GM18511 (cell line): ENCODE data around the gene RNF152.
"Not testable (repeated sequence)": the region's sequence is repeated elsewhere in the genome, so short reads cannot be mapped to it uniquely, and the experiment has no call there.

ENCODE experiments used
- ATAC-seq: cut with Tn5 transposase; IDR thresholded peaks from one replicate; pipeline ENCODE4 v1.9.1; 2021; ENCODE audit warnings: mild to moderate bottlenecking, moderate library complexity; ENCODE audit not compliant: unreplicated experiment

The RNF152 gene

DNA sequence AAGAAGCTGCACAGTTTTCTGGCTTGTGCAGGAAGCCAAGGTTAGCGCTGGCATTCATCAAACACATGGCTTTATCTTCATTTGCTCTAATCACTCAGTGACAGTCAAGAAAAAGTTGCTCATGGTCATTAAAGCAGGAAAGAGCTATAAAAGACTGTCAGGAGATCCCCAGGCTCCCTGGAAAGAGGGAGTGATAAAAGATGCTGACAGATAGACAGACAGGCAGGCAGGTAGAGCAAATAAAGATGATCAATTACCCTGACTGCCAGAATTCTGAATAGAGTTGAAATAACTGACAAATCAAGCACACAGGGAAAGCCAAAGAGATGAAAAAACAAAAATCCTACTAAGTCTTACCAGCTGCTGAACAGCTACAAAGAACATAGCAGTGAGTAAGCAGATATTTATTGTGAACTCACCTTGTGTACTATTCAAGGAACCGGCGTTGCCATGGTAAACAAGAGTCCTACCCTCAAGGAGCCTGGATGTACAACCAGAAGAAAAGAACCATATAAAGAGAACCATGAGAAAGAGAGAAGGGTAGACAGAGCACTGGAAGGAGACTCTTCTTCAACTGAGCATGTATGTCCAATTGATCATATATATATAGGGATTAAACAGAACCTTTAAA is 68.0 kb downstream of the RNF152 start:
- no peak for ATAC-seq

DNA sequence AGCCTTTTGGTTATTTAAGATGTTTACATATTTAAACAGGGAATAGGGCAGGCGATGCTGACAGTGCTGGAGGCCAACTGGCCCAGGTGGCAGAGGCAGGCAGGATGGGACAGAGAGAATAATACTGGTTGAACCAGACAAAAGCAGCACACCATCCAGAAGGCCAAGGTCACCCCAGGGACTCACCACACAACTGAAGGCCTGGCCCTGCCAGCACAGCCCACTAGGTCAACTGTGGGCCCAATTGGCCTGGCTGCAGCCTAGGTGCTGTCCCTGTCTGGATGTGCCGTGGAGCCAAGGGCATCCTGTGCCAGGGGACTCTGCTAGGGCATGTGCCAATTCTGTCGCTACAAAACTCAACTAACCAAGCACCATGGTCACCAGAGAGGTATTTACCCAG is 69.2 kb downstream of the RNF152 start:
- ATAC-seq = no peak

DNA sequence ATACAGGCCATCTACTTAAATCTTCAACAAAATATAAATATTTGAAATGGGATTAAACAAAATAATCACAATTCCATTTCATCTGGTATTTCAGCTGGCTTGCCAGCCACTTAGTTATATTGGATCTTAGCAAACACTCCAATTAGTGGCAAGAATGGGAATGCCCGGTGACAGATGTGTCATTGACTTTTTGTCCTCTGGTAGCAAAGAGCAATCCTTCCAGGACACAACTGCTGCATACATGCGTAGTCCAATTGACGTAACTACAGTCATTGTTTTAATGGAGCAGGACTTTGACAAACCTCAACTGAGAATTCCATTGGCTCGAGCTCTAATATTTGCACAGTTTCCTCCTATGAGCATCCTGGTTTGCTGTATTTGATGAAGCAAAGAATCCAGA is 69.9 kb downstream of the RNF152 start:
- no peak for ATAC-seq

DNA sequence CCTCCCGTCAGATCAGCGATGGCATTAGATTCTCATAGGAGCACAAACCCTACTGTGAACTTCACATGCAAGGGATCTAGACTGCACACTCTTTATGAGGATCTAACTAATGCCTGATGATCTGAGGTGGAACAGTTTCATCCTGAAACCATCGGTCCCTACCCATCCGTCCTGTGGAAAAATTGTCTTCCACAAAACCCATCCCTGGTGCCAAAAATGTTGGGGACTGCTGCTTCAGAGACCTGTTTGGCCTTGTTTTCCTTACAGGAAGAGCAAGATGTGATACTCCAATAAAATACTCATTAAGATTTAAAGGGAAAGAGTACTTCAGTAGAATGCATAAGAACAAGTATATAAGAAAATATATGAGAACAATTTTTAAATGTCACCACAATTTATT is 71.1 kb downstream of the RNF152 start:
- no peak for ATAC-seq

DNA sequence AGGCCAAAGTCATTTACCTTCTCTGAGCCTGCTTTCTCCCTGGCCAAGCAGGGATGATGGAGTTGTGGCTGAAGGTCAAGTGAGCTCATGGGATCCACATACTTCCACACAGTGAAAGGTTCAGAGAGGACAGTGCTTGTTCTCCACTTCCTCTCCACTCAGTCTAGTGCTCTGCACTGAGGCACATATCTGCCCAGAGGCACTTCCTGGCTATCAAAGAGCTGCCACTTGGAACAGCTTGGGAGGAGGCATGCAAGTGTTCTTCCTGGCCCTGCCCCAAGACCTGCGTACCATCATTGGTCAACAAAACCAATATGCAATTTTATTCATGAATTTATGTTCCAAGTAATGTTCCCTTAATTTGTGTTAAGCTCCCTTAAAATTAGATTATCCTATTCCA is 71.9 kb downstream of the RNF152 start:
- no peak for ATAC-seq

DNA sequence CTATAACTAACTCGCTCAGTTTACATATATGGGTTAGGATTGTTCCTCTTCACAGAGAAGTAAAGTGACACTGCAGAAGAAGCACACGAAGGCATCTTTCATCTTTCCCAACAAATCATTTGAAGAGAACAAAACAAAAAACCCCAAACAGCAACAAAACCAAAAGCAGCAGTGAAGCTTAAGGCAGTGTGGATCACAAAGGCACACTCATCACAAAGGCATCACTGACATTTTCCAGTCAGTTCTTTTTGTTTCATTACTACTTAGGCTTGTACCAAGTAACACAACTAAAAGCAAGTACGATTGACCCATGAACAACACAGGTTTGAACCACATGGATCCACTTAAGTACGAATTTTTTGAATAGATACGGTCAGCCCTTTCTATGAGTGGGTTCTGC is 75.7 kb downstream of the RNF152 start:
- ATAC-seq = no peak

DNA sequence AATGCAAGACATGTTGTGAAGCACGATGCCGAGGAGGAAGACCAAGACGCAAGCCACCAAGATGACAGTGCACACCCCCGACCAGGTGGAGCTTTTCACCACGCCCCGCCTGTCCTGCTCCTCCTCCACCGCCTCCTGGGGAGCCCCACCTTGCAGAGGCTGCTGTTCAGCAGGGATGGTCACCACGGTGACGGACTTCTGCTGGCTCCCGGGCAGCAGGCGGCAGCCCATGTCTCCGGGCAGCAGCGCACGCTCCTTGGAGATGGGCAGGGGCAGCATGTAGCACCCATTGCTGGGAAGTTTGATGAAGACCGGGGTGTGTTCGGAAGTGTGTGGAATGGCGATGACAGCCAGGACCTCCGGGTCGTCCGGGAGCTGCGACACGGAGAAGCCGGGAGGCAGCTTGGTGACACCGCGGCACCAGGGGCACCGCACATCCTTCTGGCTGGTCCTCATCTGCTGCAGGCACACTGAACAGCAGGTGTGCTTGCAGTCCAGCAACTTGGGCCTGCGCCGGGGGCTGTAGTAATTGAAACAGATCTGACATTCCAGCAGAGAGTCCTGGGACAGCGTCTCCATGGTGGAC is 76.8 kb downstream of the RNF152 start:
- ATAC-seq = no peak

DNA sequence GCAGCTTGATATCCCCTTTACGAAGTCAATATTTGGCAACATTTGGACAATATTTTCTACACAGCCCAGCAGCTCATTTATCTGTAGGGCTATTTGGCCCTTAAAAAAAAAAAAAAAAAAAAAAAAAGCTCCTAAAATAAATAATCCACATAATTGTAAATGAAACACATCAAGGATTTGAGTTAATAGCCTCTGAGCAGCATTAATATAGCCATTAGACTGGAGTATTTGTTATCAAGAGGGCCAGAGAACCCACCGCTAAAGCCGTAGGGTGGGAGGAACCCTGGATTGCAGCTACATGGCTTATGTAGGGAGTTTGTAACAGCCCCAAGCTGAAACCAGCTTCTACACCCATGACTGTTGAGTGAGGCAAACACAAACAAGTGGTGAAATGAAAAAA is 84.5 kb downstream of the RNF152 start:
- no peak for ATAC-seq

DNA sequence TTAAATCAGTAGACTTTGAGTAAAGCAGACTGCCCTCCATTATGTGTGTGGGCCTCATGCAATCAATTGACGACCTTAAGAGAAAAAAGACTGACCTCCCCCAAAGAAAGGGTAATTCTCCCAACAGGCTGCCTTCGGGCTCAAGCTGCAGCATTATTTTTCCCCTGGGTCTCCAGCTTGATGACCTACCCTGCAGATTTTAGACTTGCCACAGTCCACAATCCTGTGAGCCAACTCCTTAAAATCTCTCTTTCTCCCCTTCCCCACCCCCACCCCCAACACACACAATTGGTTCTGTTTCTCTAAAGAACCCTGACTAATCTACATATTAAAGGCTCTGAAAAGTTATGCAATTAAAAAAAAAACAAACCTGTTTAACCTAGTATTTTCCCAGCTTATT is 89.4 kb downstream of the RNF152 start:
- no peak for ATAC-seq

DNA sequence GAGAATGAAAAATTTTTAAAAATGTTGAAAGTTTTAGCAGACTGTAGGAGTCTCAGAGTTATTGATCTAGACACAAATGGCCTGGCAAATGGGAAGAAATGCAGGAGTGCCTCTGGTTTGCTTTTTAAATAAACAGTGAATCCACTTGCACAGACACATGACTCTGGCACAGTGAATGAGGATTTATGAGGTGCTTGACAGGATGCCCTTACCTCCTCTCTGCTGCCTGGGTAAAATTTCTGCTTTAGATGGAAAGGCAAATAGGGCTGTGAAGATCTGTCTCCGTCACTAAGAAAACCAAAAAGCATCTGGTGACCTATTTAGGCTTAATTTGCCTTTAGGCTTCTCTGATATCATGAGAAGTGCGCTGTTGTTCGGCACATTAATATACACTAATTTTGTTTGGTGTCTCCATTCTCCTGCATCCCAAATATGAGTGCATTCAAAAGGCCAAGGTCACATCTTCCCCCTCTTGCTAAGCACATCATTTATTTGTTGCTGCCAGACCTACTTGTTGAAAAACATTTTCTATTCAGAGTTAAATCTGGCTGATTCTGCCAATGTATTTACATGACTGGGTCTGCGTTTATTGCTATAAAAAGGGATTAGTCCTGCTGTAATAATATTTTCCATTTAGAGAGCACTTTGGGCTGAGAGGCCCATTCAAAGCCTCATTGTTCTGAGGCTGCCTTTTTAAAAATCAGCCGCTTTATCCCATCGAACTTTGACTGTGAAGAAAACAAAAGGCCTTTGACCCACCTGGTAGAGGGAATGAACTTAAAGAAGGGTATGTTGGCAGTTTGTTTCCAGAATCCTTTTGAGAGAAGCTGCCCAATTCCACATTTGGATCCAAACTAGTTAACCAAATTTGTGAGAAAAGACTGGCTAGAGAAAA is 94.9 kb downstream of the RNF152 start:
- ATAC-seq = no peak

DNA sequence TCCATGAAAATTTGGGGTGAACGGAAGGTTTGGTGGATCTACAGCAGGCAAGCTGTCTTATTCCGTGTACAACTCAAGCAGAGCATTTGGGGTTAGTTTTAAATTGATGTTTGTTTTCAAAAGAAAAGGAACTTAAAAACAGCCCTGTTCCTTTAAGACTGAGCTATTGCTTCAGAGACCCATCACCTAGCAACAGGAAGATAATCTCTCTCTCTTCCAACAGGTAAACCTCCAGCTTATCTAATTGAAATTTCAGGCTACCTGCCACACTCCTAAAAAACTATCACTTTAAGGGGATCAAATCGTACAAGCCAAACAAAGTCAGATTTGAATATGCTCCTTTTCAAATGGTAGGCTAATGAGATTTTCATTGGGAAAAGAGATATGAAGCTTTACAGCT is 101.8 kb downstream of the RNF152 start:
- no peak for ATAC-seq

DNA sequence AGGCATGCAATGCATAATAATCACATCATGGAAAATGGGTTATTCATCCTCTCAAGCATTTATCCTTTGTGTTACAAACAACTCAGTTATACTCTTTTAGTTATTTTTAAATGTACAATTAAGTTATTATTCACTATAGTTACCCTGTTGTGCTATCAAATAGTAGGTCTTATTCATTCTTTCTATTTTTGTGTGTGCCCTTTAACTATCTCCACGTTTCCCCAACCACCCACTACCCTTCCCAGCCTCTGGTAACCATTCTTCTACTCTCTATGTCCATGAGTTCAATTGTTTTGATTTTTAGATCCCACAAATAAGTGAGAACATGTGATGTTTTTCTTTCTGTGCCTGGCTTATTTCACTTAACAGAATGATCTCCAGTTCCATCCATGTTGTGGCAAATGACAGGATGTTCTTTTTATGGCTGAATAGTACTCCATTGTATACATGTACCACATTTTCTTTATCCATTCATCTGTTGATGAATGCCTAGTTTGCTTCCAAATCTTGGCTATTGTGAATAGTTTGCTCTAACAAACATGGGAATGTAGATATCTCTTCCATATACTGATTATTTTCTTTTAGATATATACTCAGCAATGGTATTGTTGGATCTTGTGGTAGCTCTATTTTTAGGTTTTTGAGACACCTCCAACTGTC is 105.7 kb downstream of the RNF152 start:
- not testable (repeated sequence) for ATAC-seq

DNA sequence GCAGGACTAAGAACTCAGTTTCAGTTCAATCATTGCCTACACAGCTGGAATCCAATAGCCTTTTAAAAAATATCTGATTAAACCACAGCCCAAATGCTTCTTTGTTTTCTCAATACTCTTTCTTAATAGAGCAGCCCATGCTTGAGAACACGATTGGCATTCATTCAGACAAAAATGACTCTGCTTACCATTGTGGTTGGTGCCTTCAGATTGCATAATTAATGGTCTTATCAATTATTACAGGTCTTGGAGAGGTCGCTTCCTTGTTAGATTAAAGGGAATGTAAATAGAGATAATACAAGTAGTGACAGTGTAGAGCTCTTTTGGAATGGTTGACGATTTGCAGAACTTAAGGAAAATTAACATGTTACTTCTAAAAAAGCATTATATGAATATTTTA is 107.2 kb downstream of the RNF152 start:
- no peak for ATAC-seq

DNA sequence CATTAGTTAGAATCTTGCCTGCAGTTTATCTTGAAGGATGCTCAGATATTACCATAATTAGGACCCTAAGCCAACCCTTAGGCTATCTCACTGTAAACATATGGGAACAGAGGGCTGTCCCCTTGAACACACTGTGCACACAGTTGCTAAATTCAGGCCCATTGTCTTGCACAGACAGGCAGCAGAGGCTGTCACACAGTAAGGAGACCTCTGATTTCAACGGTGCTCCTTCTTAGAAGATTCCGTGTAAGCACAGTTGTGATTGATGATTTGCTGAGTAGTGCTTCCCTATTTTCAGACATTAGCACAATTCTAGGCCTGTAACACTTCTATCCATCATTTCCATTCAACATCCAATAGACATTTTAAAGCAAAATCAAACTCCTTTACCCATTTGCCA is 108.0 kb downstream of the RNF152 start:
- no peak for ATAC-seq

DNA sequence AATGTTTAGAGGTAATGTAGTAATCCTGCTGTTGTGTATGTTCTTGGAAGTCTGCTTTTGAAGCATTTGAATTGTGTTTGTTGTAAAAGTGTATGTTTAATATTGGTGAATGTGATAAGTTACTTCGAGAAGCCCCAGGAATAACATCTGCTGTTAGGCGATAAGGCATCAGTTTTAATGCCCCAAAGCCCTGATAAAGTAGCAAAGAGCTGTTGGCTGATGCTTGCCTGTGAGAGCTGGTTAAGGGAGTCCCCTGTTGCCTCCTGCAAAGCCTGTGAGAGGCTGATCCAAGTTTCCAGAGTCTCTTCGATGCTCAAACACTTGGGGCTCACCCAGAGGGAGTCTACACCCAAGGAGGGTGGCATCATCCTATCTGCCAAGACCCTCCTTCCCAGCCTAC is 110.3 kb downstream of the RNF152 start:
- ATAC-seq = no peak

DNA sequence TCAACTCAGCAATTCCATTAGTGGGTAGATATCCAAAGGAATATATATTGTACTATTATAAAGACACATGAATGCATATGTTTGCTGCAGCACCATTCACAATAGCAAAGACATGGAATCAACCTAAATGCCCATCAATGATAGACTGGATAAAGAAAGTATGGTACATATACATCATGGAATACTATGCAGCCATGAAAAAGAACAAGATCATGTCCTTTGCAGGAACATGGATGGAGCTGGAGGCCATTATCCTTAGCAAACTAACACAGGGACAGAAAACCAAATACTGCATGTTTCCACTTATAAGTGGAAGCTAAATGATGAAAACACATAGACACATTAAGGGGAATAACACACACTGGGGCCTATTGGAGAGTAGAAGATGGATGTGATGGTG is 116.6 kb downstream of the RNF152 start:
- not testable (repeated sequence) for ATAC-seq

DNA sequence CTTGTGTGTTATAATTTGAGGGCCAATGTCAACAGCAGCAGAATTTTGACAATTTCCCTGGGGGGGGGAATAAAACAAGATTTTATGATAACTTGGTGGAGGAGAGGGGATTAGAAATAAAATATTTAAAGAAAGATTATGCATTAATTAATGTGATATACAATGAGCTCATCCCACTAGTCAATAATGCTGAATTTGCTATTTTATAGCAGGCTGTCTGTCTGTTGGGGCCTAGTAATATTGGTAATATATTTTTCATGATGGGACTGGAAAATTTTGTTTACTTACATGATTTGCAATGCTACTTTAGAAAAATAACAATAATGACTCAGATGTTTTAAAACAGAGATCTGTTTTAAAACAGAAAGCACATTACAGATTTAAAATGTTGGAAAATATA is 118.0 kb downstream of the RNF152 start:
- ATAC-seq = no peak

DNA sequence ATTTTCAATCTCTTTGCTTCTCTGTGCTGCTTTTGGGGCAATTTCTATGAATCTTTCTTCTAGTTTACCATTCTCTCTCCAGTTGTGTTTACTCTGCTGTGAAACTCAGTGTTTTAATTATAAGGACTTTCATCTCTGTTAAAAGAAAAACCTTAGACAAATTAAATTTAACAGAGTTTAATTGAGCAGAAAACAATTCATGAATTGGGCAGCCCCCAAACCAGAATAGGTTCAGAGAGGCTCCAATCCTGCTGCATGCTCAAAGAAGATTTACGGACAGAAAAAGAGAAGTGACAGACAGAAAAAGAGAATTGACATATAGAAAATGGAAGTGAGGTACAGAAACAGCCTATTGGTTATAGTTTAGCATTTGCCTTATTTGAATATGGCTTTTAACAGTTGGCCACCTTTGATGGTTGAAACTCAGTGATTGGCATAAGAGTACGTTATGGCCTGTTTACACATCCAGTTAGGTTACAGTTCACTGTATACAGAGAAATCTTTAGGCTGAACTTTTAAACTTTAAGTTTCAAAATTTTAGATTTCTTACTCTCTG is 120.4 kb downstream of the RNF152 start:
- no peak for ATAC-seq

DNA sequence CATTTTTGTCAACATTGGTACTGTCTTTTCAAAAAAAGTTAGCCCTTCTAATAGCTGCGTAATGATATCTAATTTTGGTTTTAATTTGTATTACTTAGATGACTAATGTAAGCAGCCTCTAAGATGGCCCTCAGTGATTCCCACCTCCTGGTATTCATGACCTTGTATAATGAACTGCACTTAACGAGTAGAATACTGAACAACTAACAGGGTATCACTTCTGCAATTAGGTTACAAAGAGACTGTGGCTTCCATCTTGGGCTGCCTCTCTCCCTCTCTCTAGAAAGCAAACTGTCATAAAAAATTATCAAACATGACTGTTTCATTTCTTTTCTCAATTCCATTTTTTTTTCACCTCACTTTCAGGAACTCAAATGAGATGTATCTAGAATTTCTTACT is 120.9 kb downstream of the RNF152 start:
- no peak for ATAC-seq

DNA sequence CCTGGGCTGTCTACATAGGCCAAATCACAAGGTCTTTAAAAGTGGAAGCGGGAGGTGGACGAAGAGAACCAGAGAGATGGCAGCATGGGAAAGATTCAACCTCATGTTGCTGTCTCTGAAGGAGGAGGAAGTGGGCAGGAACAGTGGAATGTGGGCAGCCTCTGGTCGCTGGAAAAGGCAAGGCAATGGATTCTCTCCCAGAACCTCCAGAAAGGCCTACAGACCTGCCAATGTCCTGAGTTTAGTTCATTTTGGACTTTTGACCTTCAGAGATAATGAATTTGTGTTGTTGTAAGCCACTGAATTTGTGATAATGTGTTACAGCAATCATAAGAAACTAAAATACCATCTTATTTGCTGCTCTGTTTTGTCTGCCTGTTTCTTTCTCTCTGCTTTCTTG is 122.5 kb downstream of the RNF152 start:
- no peak for ATAC-seq

DNA sequence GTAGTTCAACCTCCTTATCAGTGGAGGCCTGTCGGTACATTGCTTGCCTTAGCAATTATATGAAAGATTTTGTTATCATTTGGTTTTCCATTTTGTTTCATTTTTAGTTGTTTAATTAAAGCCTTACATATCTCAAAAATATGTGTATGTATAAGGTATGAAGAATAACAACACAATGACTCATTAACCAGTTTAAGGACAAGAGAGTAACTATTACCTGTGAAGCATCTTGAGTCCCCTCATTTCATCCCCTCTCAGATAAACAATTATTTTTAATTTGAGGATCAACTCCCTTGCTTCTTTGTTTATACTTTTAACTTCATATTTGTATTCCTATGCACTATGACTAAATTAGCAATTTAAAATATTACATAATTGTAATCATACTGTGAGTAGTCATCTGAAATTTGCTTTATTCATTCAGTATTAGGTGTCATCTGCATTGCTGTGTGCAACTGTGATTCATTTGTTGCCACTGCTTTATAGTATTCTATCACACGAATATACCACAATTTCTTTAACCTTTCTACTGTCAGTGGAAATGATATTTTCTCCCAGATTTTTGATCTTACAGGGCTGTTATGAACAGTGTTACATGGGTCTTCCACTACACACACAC is 126.4 kb downstream of the RNF152 start:
- no peak for ATAC-seq
